Testis (tissue), 3 donors: ENCODE measurements around the gene SLC38A10. TPM values are rescaled to one million over a fixed set of nuclear protein-coding genes. Genes with fewer than 3 reads are reported as not detected.

Experiments used
- DNase-seq: peaks from one replicate; pipeline ENCODE4 v3.0.0-alpha.2; 2019
- H3K27ac ChIP-seq, 2 donors: fragments of 200-600 bp; sonication (generic); one replicate each; pipeline ENCODE4 v1.5.1; 2019
- H3K27me3 ChIP-seq: fragments of 200-600 bp; sonication (generic); one replicate; pipeline ENCODE4 v1.5.1; 2019
- H3K36me3 ChIP-seq: fragments of 200-600 bp; sonication (generic); one replicate; pipeline ENCODE4 v1.5.1; 2017; ENCODE audit warnings: low read depth; ENCODE audit errors: missing control alignments
- H3K4me1 ChIP-seq: fragments of 200-600 bp; sonication (generic); one replicate; pipeline ENCODE4 v1.5.1; 2019
- H3K4me3 ChIP-seq, 2 donors: fragments of 200-600 bp; sonication (generic); one replicate each; pipeline ENCODE4 v1.5.1; 2017 to 2019
- H3K9me3 ChIP-seq: fragments of 200-600 bp; sonication (generic); one replicate; pipeline ENCODE4 v1.5.1; 2017
- CTCF ChIP-seq, 3 experiments: fragments of 450-650 bp in 2 of 3; fragments of 200-600 bp in 1 of 3; sonication (generic) in 1 of 3; IDR thresholded peaks; one replicate each; pipeline ENCODE4 v1.5.1; 2016 to 2019; ENCODE audit warnings: antibody characterized with exemption in 3 of 3, mild to moderate bottlenecking in 2 of 3, moderate library complexity in 1 of 3
- POLR2A ChIP-seq: fragments of 450-650 bp; IDR thresholded peaks from one replicate; pipeline ENCODE4 v1.6.1; 2017; ENCODE audit warnings: antibody characterized with exemption, mild to moderate bottlenecking, moderate library complexity
- WGBS, 2 donors: methylation state at CpG; one replicate each; pipeline ENCODE4 v1.1.5; 2018; 5-methylcytosine and 5-hydroxymethylcytosine counted together
- intact Hi-C: fragments of 100-400 bp; cut with DNase I; formaldehyde crosslinking; loops from one replicate; pipeline ENCODE4 v1.15.1; 2023; ENCODE audit warnings: low total_unique reads
- polyA plus RNA-seq: library from polyadenylated mRNA; stranded (reverse); fragments of 350-450 nt; fragmentation: Illumina TruSeq; extraction: RNeasy Lipid Tissue Mini Kit (QIAGEN cat#74804); gene quantifications from one replicate; pipeline ENCODE4 v1.2.3, GENCODE V29; 2014; ENCODE audit warnings: low read depth, low replicate concordance; ENCODE audit not compliant: insufficient read depth
- total RNA-seq, 2 donors: library from RNA; depleted of rRNA; stranded (reverse); fragments of >200 nt; gene quantifications; one replicate each; pipeline ENCODE4 v1.2.3, GENCODE V29; 2016

SLC38A10 gene
- total and polyA plus RNA-seq, 3 donors from 2014 or later, result 77.1 to 150 (median 131) TPM

GRCh38 chr17:81270279-81270678 is 24.8 kb downstream of the SLC38A10 start:
- Histone ChIP-seq H3K27me3 (no peaks in the 10 kb centered on the region), H3K4me1 (no peaks in the 10 kb centered on the region), H3K4me3 (no peak overlapping the region), H3K36me3 (no peaks in the 10 kb centered on the region), H3K9me3 (no peaks in the 10 kb centered on the region), H3K27ac (no peak overlapping the region)
- 92 to 94% methylated on average over 18 of the region's 18 CpGs for WGBS, 2 donors
- intact Hi-C loops, result no loop called here
- no peak for DNase-seq
- TF ChIP-seq CTCF (IDR thresholded peaks at IDR 0.05) (no peak), POLR2A (no peak)

- no peak for TF ChIP-seq CTCF (IDR thresholded peaks at IDR 0.05)
- TF ChIP-seq POLR2A, result no peak
- Histone ChIP-seq H3K9me3 (no peaks in the 10 kb centered on the region), H3K4me1 (no peaks in the 10 kb centered on the region), H3K4me3 (no peak overlapping the region), H3K27ac (no peak overlapping the region), H3K27me3 (no peaks in the 10 kb centered on the region), H3K36me3 (no peaks in the 10 kb centered on the region)
- DNase-seq, result no peak
- intact Hi-C loops, result no loop called here
- WGBS, 2 donors, result 94% methylated on average over 6 of the region's 6 CpGs
These were observed 27.6 kb downstream of the SLC38A10 start for GRCh38 chr17:81267390-81268067.

GRCh38 chr17:81265576-81265975 is 29.5 kb downstream of the SLC38A10 start:
- WGBS, 2 donors, result 93 to 94% methylated on average over 11 to 22 of the region's 22 CpGs
- no peaks in the 10 kb centered on the region for H3K4me1 ChIP-seq
- TF ChIP-seq CTCF (IDR thresholded peaks at IDR 0.05) (no peak), POLR2A (no peak)
- no peaks in the 10 kb centered on the region for H3K36me3 ChIP-seq
- H3K9me3 ChIP-seq, result no peaks in the 10 kb centered on the region
- no peaks in the 10 kb centered on the region for H3K27me3 ChIP-seq
- H3K4me3 ChIP-seq, result no peak overlapping the region
- DNase-seq, result no peak
- intact Hi-C loops, result no loop called here
- no peak overlapping the region for H3K27ac ChIP-seq

- Histone ChIP-seq H3K9me3 (no peaks in the 10 kb centered on the region), H3K27ac (no peak overlapping the region), H3K27me3 (no peaks in the 10 kb centered on the region), H3K4me1 (no peaks in the 10 kb centered on the region), H3K4me3 (no peak overlapping the region), H3K36me3 (no peaks in the 10 kb centered on the region)
- DNase-seq, result no peak
- TF ChIP-seq CTCF (IDR thresholded peaks at IDR 0.05) (no peak), POLR2A (no peak)
- WGBS, 2 donors, result 97 to 100% methylated on average over 5 to 12 of the region's 12 CpGs
- intact Hi-C loops, result no loop called here
These were observed 30.5 kb downstream of the SLC38A10 start for GRCh38 chr17:81264640-81265039.
